HEK293 (cell line): ENCODE data around the gene TMEM151A.

ENCODE experiments used
- CTCF ChIP-seq: fragments of 450-650 bp; formaldehyde crosslinking; IDR thresholded peaks from 2 replicates; pipeline ENCODE4 v1.5.1; 2016; ENCODE audit warnings: missing biosample characterization, missing genetic modification characterization
- TCF7L2 ChIP-seq: IDR thresholded peaks from 2 replicates; pipeline ENCODE4 v1.6.1; 2011; ENCODE audit warnings: low read depth, mild to moderate bottlenecking, inconsistent platforms, low read length, moderate library complexity, borderline replicate concordance
- ZNF501 ChIP-seq: fragments of 450-650 bp; formaldehyde crosslinking; IDR thresholded peaks from 2 replicates; pipeline ENCODE4 v1.5.1; 2016; ENCODE audit warnings: missing biosample characterization, missing genetic modification characterization
- ZSCAN23 ChIP-seq: fragments of 450-650 bp; formaldehyde crosslinking; IDR thresholded peaks from 2 replicates; pipeline ENCODE4 v1.5.1; 2016; ENCODE audit warnings: missing biosample characterization, missing genetic modification characterization
- TF ChIP-seq, protein P1 (sequence below): fragments of 450-650 bp; formaldehyde crosslinking; IDR thresholded peaks from 2 replicates; pipeline ENCODE4 v1.5.1; 2016; ENCODE audit warnings: missing biosample characterization, missing genetic modification characterization, low read depth
- TF ChIP-seq, protein P2 (sequence below): fragments of 450-650 bp; formaldehyde crosslinking; IDR thresholded peaks from 2 replicates; pipeline ENCODE4 v1.5.1; 2016; ENCODE audit warnings: missing biosample characterization, missing genetic modification characterization

GRCh38 chr11:66262191-66262590, 29.5 kb upstream of the TMEM151A start:
- TF ChIP-seq TCF7L2 (no peak), CTCF (tag by site-specific recombination) (no peak), ZSCAN23 (tag by site-specific recombination) (no peak), ZNF501 (no peak)
- TF ChIP-seq, protein P1, sequence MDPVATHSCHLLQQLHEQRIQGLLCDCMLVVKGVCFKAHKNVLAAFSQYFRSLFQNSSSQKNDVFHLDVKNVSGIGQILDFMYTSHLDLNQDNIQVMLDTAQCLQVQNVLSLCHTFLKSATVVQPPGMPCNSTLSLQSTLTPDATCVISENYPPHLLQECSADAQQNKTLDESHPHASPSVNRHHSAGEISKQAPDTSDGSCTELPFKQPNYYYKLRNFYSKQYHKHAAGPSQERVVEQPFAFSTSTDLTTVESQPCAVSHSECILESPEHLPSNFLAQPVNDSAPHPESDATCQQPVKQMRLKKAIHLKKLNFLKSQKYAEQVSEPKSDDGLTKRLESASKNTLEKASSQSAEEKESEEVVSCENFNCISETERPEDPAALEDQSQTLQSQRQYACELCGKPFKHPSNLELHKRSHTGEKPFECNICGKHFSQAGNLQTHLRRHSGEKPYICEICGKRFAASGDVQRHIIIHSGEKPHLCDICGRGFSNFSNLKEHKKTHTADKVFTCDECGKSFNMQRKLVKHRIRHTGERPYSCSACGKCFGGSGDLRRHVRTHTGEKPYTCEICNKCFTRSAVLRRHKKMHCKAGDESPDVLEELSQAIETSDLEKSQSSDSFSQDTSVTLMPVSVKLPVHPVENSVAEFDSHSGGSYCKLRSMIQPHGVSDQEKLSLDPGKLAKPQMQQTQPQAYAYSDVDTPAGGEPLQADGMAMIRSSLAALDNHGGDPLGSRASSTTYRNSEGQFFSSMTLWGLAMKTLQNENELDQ, result no peak
- TF ChIP-seq, protein P2, sequence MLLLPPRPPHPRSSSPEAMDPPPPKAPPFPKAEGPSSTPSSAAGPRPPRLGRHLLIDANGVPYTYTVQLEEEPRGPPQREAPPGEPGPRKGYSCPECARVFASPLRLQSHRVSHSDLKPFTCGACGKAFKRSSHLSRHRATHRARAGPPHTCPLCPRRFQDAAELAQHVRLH (tag by site-specific recombination), result no peak
